K562 (cell line): ENCODE measurements around the gene SMCO4. TPM values are rescaled to one million over a fixed set of nuclear protein-coding genes. Genes with fewer than 3 reads are reported as not detected.
A peak's percentile ranks its signal among the peaks of the same experiment; 100 is the strongest.

ENCODE experiments used
- BCOR ChIP-seq: fragments of 450-650 bp; IDR thresholded peaks from 2 replicates; pipeline ENCODE4 v1.6.1; 2016
- CTCF ChIP-seq, 3 experiments: IDR thresholded peaks in 2 of 3; conservative IDR thresholded peaks in 1 of 3; 2 replicates each; pipeline ENCODE4 v1.5.1; 2011 to 2012; ENCODE audit warnings: low read length in 3 of 3, mild to moderate bottlenecking in 3 of 3, control low read depth in 2 of 3, improper control_type of control experiment in 1 of 3, inconsistent platforms in 1 of 3, low read depth in 1 of 3, mixed read lengths in 1 of 3, moderate library complexity in 1 of 3; ENCODE audit not compliant: insufficient read depth in 2 of 3
- ELK3 ChIP-seq: fragments of 450-650 bp; formaldehyde crosslinking; IDR thresholded peaks from 2 replicates; pipeline ENCODE4 v1.4.0; 2020; ENCODE audit warnings: mild to moderate bottlenecking
- ETS1 ChIP-seq: conservative IDR thresholded peaks from 2 replicates; pipeline ENCODE4 v1.6.1; 2011; ENCODE audit warnings: low read depth, mild to moderate bottlenecking, low read length; ENCODE audit not compliant: control insufficient read depth
- GATAD2A ChIP-seq: fragments of 450-650 bp; IDR thresholded peaks from 2 replicates; pipeline ENCODE4 v1.6.1; 2017
- HEY1 ChIP-seq: fragments of 250-450 bp; sonication (Bioruptor Pico); IDR thresholded peaks from 2 replicates; pipeline ENCODE4 v1.5.0; 2020; ENCODE audit warnings: mild to moderate bottlenecking, moderate library complexity, borderline replicate concordance
- HMG20B ChIP-seq: fragments of 250-450 bp; sonication (Bioruptor Pico); IDR thresholded peaks from 2 replicates; pipeline ENCODE4 v1.5.0; 2021; ENCODE audit warnings: mild to moderate bottlenecking
- HOXB6 ChIP-seq: fragments of 250-450 bp; sonication (Bioruptor Pico); IDR thresholded peaks from 2 replicates; pipeline ENCODE4 v1.5.1; 2022; ENCODE audit warnings: mild to moderate bottlenecking, borderline replicate concordance
- NCOR1 ChIP-seq: fragments of 450-650 bp; IDR thresholded peaks from 2 replicates; pipeline ENCODE4 v1.6.1; 2016; ENCODE audit warnings: mild to moderate bottlenecking, moderate library complexity
- NEUROD1 ChIP-seq: fragments of 150-350 bp; IDR thresholded peaks from 2 replicates; pipeline ENCODE4 v1.6.1; 2014; ENCODE audit warnings: borderline replicate concordance, low read length, low read depth; ENCODE audit not compliant: partially characterized antibody
- PHF21A ChIP-seq: fragments of 450-650 bp; IDR thresholded peaks from 2 replicates; pipeline ENCODE4 v1.6.1; 2017; ENCODE audit warnings: low read depth, borderline replicate concordance
- POLR2AphosphoS2 ChIP-seq: IDR thresholded peaks from 2 replicates; pipeline ENCODE4 v1.6.1; 2012; ENCODE audit warnings: low read length, improper control_type of control experiment
- SFPQ ChIP-seq: fragments of 200-400 bp; formaldehyde crosslinking; IDR thresholded peaks from 2 replicates; pipeline ENCODE4 v1.6.1; 2017; ENCODE audit warnings: mild to moderate bottlenecking, low read depth, low read length, moderate library complexity
- SNAPC5 ChIP-seq: fragments of 250-450 bp; sonication (Bioruptor Pico); IDR thresholded peaks from 2 replicates; pipeline ENCODE4 v1.8.0; 2021; ENCODE audit warnings: moderate library complexity, mild to moderate bottlenecking, inconsistent platforms
- SRF ChIP-seq, 2 experiments: fragments of 250-450, 450-650 bp in 1 of 2; sonication (Bioruptor Pico) in 1 of 2; sonication (generic) in 1 of 2; formaldehyde crosslinking; IDR thresholded peaks; 2 replicates each; pipeline versions ENCODE4 v1.5.0 to v1.5.1; 2020 to 2022; ENCODE audit warnings: mild to moderate bottlenecking in 1 of 2, missing genetic modification reagents in 1 of 2
- TRIM28 ChIP-seq: fragments of 450-650 bp; IDR thresholded peaks from 2 replicates; pipeline ENCODE4 v1.6.1; 2017
- ZNF24 ChIP-seq: fragments of 450-650 bp; IDR thresholded peaks from 2 replicates; pipeline ENCODE4 v1.6.1; 2016
- ZNF3 ChIP-seq: fragments of 250-450 bp; sonication (Bioruptor Pico); IDR thresholded peaks from 2 replicates; pipeline ENCODE4 v1.5.0; 2021; ENCODE audit warnings: mild to moderate bottlenecking, moderate library complexity
- ZNF316 ChIP-seq: fragments of 450-650 bp; IDR thresholded peaks from 2 replicates; pipeline ENCODE4 v1.6.1; 2016
- ZNF449 ChIP-seq: fragments of 250-450 bp; sonication (Bioruptor Pico); IDR thresholded peaks from 2 replicates; pipeline ENCODE4 v1.8.0; 2022; ENCODE audit warnings: moderate library complexity, mild to moderate bottlenecking, inconsistent platforms
- ZNF589 ChIP-seq: fragments of 200-800 bp; sonication (Bioruptor generic); IDR thresholded peaks from 2 replicates; pipeline ENCODE4 v1.6.1; 2016; ENCODE audit warnings: low read depth, missing genetic modification characterization, missing compliant biosample characterization
- ZZZ3 ChIP-seq: fragments of 450-650 bp; IDR thresholded peaks from 2 replicates; pipeline ENCODE4 v1.6.1; 2016; ENCODE audit warnings: antibody characterized with exemption, mild to moderate bottlenecking, moderate library complexity
- polyA plus RNA-seq, 8 experiments: library from polyadenylated mRNA; depleted of rRNA in 4 of 8; stranded (reverse) in 5 of 8; unstranded in 3 of 8; fragments of >200 nt; fragmentation: Nextera tagmentation in 2 of 8; fragmentation: Illumina TruSeq in 1 of 8; extraction: Ambion mirVana in 2 of 8; extraction: Trizol in 1 of 8; gene quantifications; 2 replicates each; pipeline versions ENCODE4 v1.2.1 to v1.2.3, GENCODE V29; 2011 to 2014; ENCODE audit warnings: inconsistent platforms in 1 of 8, missing spikeins in 1 of 8
- total RNA-seq, 7 experiments: library from RNA; depleted of rRNA in 6 of 7; stranded (reverse); fragments of >200 nt in 6 of 7; fragmentation: Illumina TruSeq in 2 of 7; extraction: Trizol in 2 of 7; gene quantifications; 2 replicates each; pipeline versions ENCODE4 v1.2.1 to v1.2.3, GENCODE V29; 2011 to 2021; ENCODE audit warnings: low replicate concordance in 1 of 7

SMCO4 gene
- total and polyA plus RNA-seq, 9 of the 15 experiments (the other 6 are each of a cell fraction or from before 2014, with no cell fraction given) = 1.8 to 27.8 (median 15.3) TPM

GRCh38 chr11:93543292-93543977 lies at the start of gene SMCO4 (continued):
- TF ChIP-seq SNAPC5 (CRISPR knock-in tag) = no peak
- no peak for TF ChIP-seq ZNF589 (CRISPR knock-in tag)
- no peak for TF ChIP-seq SRF (CRISPR knock-in tag; IDR thresholded peaks at IDR 0.05)
- TF ChIP-seq POLR2AphosphoS2 = no peak
- no peak for TF ChIP-seq HEY1 (CRISPR knock-in tag)
- TF ChIP-seq HOXB6 (CRISPR knock-in tag) = no peak
- no peak for TF ChIP-seq ZNF449 (CRISPR knock-in tag)
- peak; percentile 65; the same call in 1 of the 2 replicates for TF ChIP-seq ZNF24
- TF ChIP-seq ZZZ3 = no peak
- no peak for TF ChIP-seq PHF21A
- TF ChIP-seq SFPQ = no peak
- TF ChIP-seq GATAD2A = no peak
- peak; percentile 60 to 87 (median 86) for TF ChIP-seq CTCF (IDR thresholded peaks at IDR 0.05 in 2 of 3, conservative IDR thresholded peaks at IDR 0.05 in 1 of 3; ENCODE audit: insufficient read depth in 2 of 3, low read depth in 1 of 3, low read length in 3 of 3)
- TF ChIP-seq ZNF316 = no peak
- no peak for TF ChIP-seq ZNF3 (CRISPR knock-in tag)
- TF ChIP-seq BCOR = peak; percentile 97
- 0 out of 2 replicates have a peak, but pooled peaks have one; percentile 5 for TF ChIP-seq NCOR1
- TF ChIP-seq ETS1 = peak; percentile 57; the same call in 1 of the 2 replicates
- TF ChIP-seq ELK3 (CRISPR knock-in tag) = no peak
- no peak for TF ChIP-seq NEUROD1
- no peak for TF ChIP-seq TRIM28
- TF ChIP-seq HMG20B (CRISPR knock-in tag) = no peak
